ENCODE data around the gene FXR1.
A peak's percentile ranks its signal among the peaks of the same experiment; 100 is the strongest.
"Not testable (repeated sequence)": the region's sequence is repeated elsewhere in the genome, so short reads cannot be mapped to it uniquely, and the experiment has no call there.

FXR1 gene

DNA sequence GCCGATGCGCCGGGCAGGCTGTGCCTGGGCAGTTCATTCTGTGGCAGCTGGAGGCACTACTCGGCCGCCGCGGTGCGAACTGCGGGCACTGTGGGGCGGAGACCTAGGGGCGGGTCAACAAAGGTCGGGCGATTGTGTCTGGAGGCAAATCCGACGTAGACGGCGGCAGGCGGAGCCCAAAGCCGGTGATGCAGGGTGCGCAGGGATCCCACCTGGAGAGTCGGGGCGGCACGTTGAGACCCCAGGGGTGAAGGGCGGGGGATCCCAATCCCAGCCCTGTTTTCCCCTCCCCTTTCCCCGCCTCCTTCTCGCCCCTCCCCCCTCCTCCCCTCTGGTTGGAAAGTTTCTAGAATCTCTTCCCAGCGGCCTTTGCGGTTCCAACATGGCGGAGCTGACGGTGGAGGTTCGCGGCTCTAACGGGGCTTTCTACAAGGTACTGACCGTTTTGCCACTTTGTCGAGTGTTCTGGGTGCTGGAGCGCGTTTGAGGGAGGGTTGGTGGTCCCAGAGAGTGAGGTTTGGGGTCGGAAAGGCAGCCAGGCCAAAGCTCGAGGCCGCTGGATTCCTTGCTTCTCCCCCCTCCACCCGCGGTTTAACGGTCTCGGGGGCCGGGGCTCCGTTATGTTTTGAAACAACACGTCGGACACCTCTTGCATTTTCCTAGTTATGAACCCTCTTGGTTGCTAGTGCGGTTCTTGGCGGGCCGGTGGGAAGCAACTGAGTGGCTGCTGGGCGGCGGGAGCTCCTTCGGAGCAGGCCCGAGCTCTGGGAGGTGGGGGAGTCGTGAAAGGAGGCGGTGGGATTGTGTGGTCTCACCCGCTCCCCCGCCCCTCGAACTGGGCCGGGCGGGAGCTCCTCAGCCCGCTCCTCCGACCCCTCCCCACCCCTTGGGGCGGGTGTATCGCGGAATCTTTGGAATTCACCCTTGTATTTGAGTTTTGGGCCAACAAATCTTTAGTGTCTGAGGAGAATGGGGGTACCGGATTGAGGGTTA, at the start of gene FXR1:
FXR1 (plus strand) TSS at position 367 of the 993 bp plus-strand sequence; CDS start at position 383, 16 bp downstream.
- peaks cover 36% of the 10 kb centered on the region for H3K36me3 ChIP-seq (ENCODE audit: insufficient read depth, insufficient read length, low read length)
- H3K9ac ChIP-seq (ENCODE audit: insufficient read length, low read depth) = peak within 1 kb of the TSS; percentile 100
- TF ChIP-seq ZNF274 (IDR thresholded peaks at IDR 0.05; ENCODE audit: low read depth, low read length) (no peak), YY1 (IDR thresholded peaks at IDR 0.05; ENCODE audit: insufficient read depth, insufficient read length) (peak; percentile 87)
- peak; percentile 92 for DNase-seq (ENCODE audit: low read depth, low spot score)
- no peaks in the 10 kb centered on the region for H3K27me3 ChIP-seq (ENCODE audit: insufficient read depth, insufficient read length)
- peak within 1 kb of the TSS; percentile 99 for H3K4me3 ChIP-seq (ENCODE audit: insufficient read length, low read depth)
- no peaks in the 10 kb centered on the region for H3K9me3 ChIP-seq (ENCODE audit: insufficient read depth, low read length)
- no peaks in the 10 kb centered on the region for H3K4me1 ChIP-seq (ENCODE audit: insufficient read depth, insufficient read length)

DNA sequence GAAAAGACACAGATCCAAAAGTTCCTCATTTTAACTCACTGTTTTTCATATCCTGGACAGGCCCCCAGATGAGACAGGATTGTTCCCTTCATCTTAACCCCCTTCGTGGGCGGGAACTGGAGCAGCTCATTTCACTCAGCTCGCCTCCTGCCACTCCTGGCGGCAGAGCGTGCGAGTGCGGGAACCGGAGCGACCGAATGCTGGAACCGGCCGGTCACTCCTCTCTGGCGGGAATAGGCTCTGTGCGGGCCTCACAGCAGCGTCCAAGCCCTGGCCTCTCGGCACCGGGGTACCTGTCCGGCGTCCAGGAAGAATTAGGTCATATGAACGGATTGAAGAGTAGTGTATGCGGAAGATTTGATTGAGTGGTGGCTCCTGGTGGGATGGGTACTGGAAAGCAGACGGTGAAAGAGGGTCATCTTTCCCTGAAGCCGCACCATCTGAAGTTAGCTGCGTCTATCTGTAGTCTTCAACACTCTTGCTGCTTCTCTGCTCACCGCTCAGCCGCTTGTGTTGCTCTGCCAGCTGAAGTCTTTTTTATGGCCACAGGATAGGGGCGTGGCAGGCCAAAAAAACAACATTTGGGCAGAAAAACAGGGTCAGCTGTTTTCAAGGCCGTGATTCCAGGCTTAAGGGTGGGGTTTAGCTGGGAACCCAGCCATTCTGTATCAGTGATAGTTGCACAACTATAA, 42.3 kb upstream of the FXR1 start:
- TF ChIP-seq ZNF274 (IDR thresholded peaks at IDR 0.05; ENCODE audit: low read depth, low read length) = no peak
- TF ChIP-seq SUZ12 (IDR thresholded peaks at IDR 0.05; ENCODE audit: extremely low read depth, insufficient read depth, insufficient read length) = no peak
- no peak for TF ChIP-seq YY1 (IDR thresholded peaks at IDR 0.05; ENCODE audit: insufficient read depth, insufficient read length)
- Histone ChIP-seq H3K9ac (ENCODE audit: insufficient read length, low read depth) (no peak overlapping the region), H3K9me3 (ENCODE audit: insufficient read depth, low read length) (no peaks in the 10 kb centered on the region), H3K36me3 (ENCODE audit: insufficient read depth, insufficient read length, low read length) (no peaks in the 10 kb centered on the region), H3K4me3 (ENCODE audit: insufficient read length, low read depth) (no peak overlapping the region), H3K27me3 (ENCODE audit: insufficient read depth, insufficient read length) (no peaks in the 10 kb centered on the region), H3K4me1 (ENCODE audit: insufficient read depth, insufficient read length) (no peaks in the 10 kb centered on the region)
- no peak for DNase-seq (ENCODE audit: low read depth, low spot score)

DNA sequence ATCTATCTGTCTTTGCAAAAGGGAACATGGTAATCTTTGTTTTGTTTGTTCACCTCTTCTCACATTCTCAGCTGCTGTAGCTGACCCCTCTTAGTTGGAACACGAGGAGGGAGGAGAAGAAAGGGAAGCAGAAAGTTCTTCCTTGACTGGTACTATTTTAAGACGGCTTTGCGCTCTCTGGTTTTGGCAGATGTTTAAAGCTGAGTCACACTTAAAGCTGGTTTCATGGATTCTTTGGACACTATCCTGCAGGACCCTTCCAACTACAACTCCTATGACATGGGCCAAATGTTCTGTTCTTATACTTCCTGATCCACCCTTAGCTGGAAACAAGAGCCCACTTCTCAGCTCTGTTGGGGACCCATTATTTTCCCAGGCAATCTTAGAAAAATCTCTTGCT, 40.6 kb upstream of the FXR1 start:
- no peaks in the 10 kb centered on the region for H3K36me3 ChIP-seq (ENCODE audit: insufficient read depth, insufficient read length, low read length)
- no peak for DNase-seq (ENCODE audit: low read depth, low spot score)
- no peak overlapping the region for H3K4me3 ChIP-seq (ENCODE audit: insufficient read length, low read depth)
- H3K4me1 ChIP-seq (ENCODE audit: insufficient read depth, insufficient read length) = no peaks in the 10 kb centered on the region
- H3K27me3 ChIP-seq (ENCODE audit: insufficient read depth, insufficient read length) = no peaks in the 10 kb centered on the region
- TF ChIP-seq ZNF274 (IDR thresholded peaks at IDR 0.05; ENCODE audit: low read depth, low read length) (no peak), YY1 (IDR thresholded peaks at IDR 0.05; ENCODE audit: insufficient read depth, insufficient read length) (no peak), SUZ12 (IDR thresholded peaks at IDR 0.05; ENCODE audit: extremely low read depth, insufficient read depth, insufficient read length) (no peak)
- H3K9ac ChIP-seq (ENCODE audit: insufficient read length, low read depth) = no peak overlapping the region
- H3K9me3 ChIP-seq (ENCODE audit: insufficient read depth, low read length) = no peaks in the 10 kb centered on the region

DNA sequence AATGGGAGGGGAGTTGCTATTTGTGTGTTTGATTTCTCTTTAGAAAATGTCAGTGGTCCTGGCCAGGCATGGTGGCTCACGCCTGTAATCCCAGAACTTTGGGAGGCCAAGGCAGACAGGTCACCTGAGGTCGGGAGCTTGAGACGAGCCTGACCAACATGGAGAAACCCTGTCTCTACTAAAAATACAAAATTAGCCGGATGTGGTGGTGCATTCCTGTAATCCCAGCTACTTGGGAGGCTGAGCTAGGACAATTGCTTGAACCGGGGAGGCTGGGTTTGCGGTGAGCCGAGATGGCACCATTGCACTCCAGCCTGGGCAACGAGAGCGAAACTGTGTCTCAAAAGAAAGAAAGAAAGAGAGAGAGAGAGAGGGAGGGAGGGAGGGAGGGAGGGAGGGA, 40.0 kb upstream of the FXR1 start:
- H3K4me1 ChIP-seq (ENCODE audit: insufficient read depth, insufficient read length); H3K9ac ChIP-seq (ENCODE audit: insufficient read length, low read depth); DNase-seq (ENCODE audit: low read depth, low spot score); H3K27me3 ChIP-seq (ENCODE audit: insufficient read depth, insufficient read length); H3K36me3 ChIP-seq (ENCODE audit: insufficient read depth, insufficient read length, low read length); H3K4me3 ChIP-seq (ENCODE audit: insufficient read length, low read depth); H3K9me3 ChIP-seq (ENCODE audit: insufficient read depth, low read length): not testable (repeated sequence)

DNA sequence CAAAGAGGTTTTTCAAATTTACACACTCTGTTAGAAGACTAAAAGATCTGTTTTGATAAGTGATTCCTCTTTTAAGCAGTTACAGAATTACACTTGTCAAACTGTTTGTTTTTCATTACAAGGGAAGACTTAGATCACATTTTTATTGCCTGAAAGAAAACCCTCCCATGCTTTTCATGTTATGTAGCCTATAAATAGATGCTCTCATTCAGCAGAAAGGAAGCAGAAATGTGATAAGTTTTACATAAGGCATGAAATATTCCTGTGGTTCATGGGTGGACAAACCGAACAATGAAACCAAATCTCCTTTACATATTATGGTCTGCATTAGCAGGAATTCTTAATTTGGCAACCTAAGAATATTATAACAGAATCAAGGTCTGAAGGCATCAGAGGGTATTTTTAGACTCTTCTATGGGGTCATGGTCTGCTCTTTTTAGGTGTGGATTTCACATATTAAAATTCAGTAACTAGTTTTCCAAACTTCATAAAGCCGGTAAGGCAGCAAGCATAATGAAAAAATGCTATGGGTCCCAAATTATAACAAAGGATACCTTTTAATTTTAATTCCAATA, 37.3 kb upstream of the FXR1 start:
- no peaks in the 10 kb centered on the region for H3K4me1 ChIP-seq (ENCODE audit: insufficient read depth, insufficient read length)
- H3K9me3 ChIP-seq (ENCODE audit: insufficient read depth, low read length) = no peaks in the 10 kb centered on the region
- no peak overlapping the region for H3K9ac ChIP-seq (ENCODE audit: insufficient read length, low read depth)
- no peaks in the 10 kb centered on the region for H3K36me3 ChIP-seq (ENCODE audit: insufficient read depth, insufficient read length, low read length)
- DNase-seq (ENCODE audit: low read depth, low spot score) = no peak
- H3K27me3 ChIP-seq (ENCODE audit: insufficient read depth, insufficient read length) = no peaks in the 10 kb centered on the region
- no peak overlapping the region for H3K4me3 ChIP-seq (ENCODE audit: insufficient read length, low read depth)
- no peak for TF ChIP-seq YY1 (IDR thresholded peaks at IDR 0.05; ENCODE audit: insufficient read depth, insufficient read length)
- no peak for TF ChIP-seq ZNF274 (IDR thresholded peaks at IDR 0.05; ENCODE audit: low read depth, low read length)
- no peak for TF ChIP-seq SUZ12 (IDR thresholded peaks at IDR 0.05; ENCODE audit: extremely low read depth, insufficient read depth, insufficient read length)

DNA sequence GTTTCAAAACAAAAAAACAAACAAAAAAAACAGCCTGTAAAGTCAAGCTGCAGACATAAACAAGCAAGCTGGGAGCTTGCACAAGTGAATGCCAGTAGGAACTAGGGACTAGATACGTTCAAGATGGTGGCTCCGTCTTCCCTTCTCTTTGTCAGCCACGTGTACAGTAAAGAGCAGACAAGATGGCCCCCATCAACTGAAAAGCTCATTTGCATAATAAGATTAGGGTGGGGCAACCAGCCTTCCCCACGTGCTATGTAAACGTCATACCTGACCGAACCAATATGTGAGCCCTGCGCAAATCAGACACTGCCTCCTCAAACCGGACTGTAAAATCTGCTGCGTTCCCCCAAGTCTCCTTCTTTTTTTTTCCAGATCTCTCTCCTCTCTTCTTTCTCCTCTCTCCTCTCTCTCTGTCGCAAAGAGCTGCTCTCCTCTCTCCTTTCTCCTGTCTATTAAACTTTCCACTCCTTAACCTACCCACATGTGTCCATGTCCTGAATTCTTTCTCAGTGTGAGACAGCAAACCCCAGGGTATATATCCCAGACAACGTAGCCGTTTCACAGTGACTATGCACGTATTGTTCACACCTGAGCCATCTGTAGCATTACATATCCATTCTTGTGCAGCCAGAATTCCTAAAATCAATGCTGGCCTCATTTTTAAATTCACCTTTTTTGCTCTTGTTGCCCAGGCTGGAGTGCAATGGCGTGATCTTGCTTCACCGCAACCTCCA, 31.2 kb upstream of the FXR1 start:
- Histone ChIP-seq H3K9ac (ENCODE audit: insufficient read length, low read depth) (no peak overlapping the region), H3K27me3 (ENCODE audit: insufficient read depth, insufficient read length) (no peaks in the 10 kb centered on the region), H3K4me3 (ENCODE audit: insufficient read length, low read depth) (no peak overlapping the region), H3K9me3 (ENCODE audit: insufficient read depth, low read length) (no peaks in the 10 kb centered on the region), H3K36me3 (ENCODE audit: insufficient read depth, insufficient read length, low read length) (no peaks in the 10 kb centered on the region), H3K4me1 (ENCODE audit: insufficient read depth, insufficient read length) (no peaks in the 10 kb centered on the region)
- no peak for DNase-seq (ENCODE audit: low read depth, low spot score)
- TF ChIP-seq SUZ12 (IDR thresholded peaks at IDR 0.05; ENCODE audit: extremely low read depth, insufficient read depth, insufficient read length) (no peak), ZNF274 (IDR thresholded peaks at IDR 0.05; ENCODE audit: low read depth, low read length) (no peak), YY1 (IDR thresholded peaks at IDR 0.05; ENCODE audit: insufficient read depth, insufficient read length) (no peak)

All from NT2/D1 (cell line).